Measurements from ENCODE around the gene RIPOR3. TPM values are rescaled to one million over a fixed set of nuclear protein-coding genes. Genes with fewer than 3 reads are reported as not detected.

Gene RIPOR3
- total and polyA plus RNA-seq, 12 donors, result 1.6 to 50.2 (median 3.3) TPM

- Histone ChIP-seq H3K4me1 (peaks cover 5 to 33% (median 22%) of the 10 kb centered on the region in 9 donors), H3K36me3 (no peaks in the 10 kb centered on the region), H3K9me3 (no peaks in the 10 kb centered on the region), H3K27ac (peak overlapping the region in 9 of 10 donors; percentile 18 to 68 (median 61)), H3K27me3 (no peaks in the 10 kb centered on the region), H3K4me3 (peak overlapping the region in 1 of 10 donors; percentile 25)
- intact Hi-C loops (cut with DNase I), result no loop called here
- no peak for TF ChIP-seq CTCF (IDR thresholded peaks at IDR 0.05)
- DNase-seq (no peak), ATAC-seq (peak in 6 of 8 donors; percentile 7 to 27 (median 21))
- 61 to 64% methylated on average over 22 of the region's 22 CpGs for WGBS, 2 donors
Observed at GRCh38 chr20:50636601-50637540, 54.5 kb downstream of the RIPOR3 start.

- H3K9me3 ChIP-seq, result no peaks in the 10 kb centered on the region
- ATAC-seq, result peak; percentile 72 to 86 (median 82)
- peak overlapping the region in 8 of 10 donors; percentile 15 to 68 (median 62) for H3K27ac ChIP-seq
- H3K4me1 ChIP-seq, result peaks cover 5 to 30% (median 17%) of the 10 kb centered on the region in 9 donors
- TF ChIP-seq CTCF (IDR thresholded peaks at IDR 0.05), result peak; percentile 69 to 93 (median 88)
- DNase-seq, result peak; percentile 74 to 82
- 13 to 16% methylated on average over 21 of the region's 21 CpGs for WGBS, 2 donors
- peak overlapping the region in 6 of 10 donors; percentile 11 to 31 (median 20) for H3K4me3 ChIP-seq
- intact Hi-C loops (cut with DNase I), result no loop called here
- H3K36me3 ChIP-seq, result no peaks in the 10 kb centered on the region
- no peaks in the 10 kb centered on the region for H3K27me3 ChIP-seq
Observed at GRCh38 chr20:50635676-50636600, 55.4 kb downstream of the RIPOR3 start.

GRCh38 chr20:50635014-50635557 is 56.3 kb downstream of the RIPOR3 start:
- no peaks in the 10 kb centered on the region for H3K9me3 ChIP-seq
- no peaks in the 10 kb centered on the region for H3K27me3 ChIP-seq
- H3K4me3 ChIP-seq, result peak overlapping the region in 6 of 10 donors; percentile 11 to 31 (median 20)
- no peaks in the 10 kb centered on the region for H3K36me3 ChIP-seq
- ATAC-seq (no peak), DNase-seq (no peak)
- peaks cover 5 to 30% (median 17%) of the 10 kb centered on the region in 9 donors for H3K4me1 ChIP-seq
- peak overlapping the region in 5 of 10 donors; percentile 0 to 68 (median 44) for H3K27ac ChIP-seq
- intact Hi-C loops (cut with DNase I), result no loop called here
- no peak for TF ChIP-seq CTCF (IDR thresholded peaks at IDR 0.05)
- 87 to 93% methylated on average over 10 of the region's 10 CpGs for WGBS, 2 donors

GRCh38 chr20:50634191-50634590 is 57.2 kb downstream of the RIPOR3 start:
- peaks cover 5 to 38% (median 20%) of the 10 kb centered on the region in 9 donors for H3K4me1 ChIP-seq
- DNase-seq (no peak), ATAC-seq (no peak)
- H3K27me3 ChIP-seq, result no peaks in the 10 kb centered on the region
- no peak overlapping the region for H3K27ac ChIP-seq
- 73 to 76% methylated on average over 6 of the region's 6 CpGs for WGBS, 2 donors
- intact Hi-C loops (cut with DNase I), result no loop called here
- no peaks in the 10 kb centered on the region for H3K9me3 ChIP-seq
- H3K4me3 ChIP-seq, result no peak overlapping the region
- no peak for TF ChIP-seq CTCF (IDR thresholded peaks at IDR 0.05)
- no peaks in the 10 kb centered on the region for H3K36me3 ChIP-seq
